B cell (primary cell): Measurements from ENCODE around the gene RABGAP1. TPM values are rescaled to one million over a fixed set of nuclear protein-coding genes. Genes with fewer than 3 reads are reported as not detected.

ENCODE experiments used
- ATAC-seq: fragments of 200-7000 bp; cut with Tn5 transposase; one replicate; pipeline ENCODE4 v1.10.0; 2021; ENCODE audit warnings: low read depth, mild to moderate bottlenecking, moderate number of reproducible peaks, moderate library complexity
- CTCF ChIA-PET: fragments of 350-600 bp; sonication (Branson Sonifier 250); formaldehyde crosslinking; loops from one replicate; lab custom pipeline; 2021; ENCODE audit warnings: antibody characterized with exemption, inconsistent platforms; lab: Charles Lee
- POLR2A ChIA-PET: fragments of 350-600 bp; sonication (Branson Sonifier 250); formaldehyde crosslinking; loops from one replicate; lab custom pipeline; 2021; ENCODE audit warnings: antibody characterized with exemption; lab: Charles Lee
- DNase-seq: peaks from one replicate; pipeline ENCODE4 v3.0.0; 2013
- H2AFZ ChIP-seq: 2 replicates; pipeline ENCODE4 v1.6.1; 2012; ENCODE audit warnings: mild to moderate bottlenecking, low read depth, low read length; ENCODE audit not compliant: insufficient read depth, poor library complexity, severe bottlenecking
- H3K27ac ChIP-seq, 2 donors: 1 replicate in 1 of 2; 2 replicates in 1 of 2; pipeline ENCODE4 v1.5.1; 2012 to 2013; ENCODE audit warnings: low read length in 2 of 2, mild to moderate bottlenecking in 2 of 2, moderate library complexity in 1 of 2
- H3K27me3 ChIP-seq, 4 experiments: fragments of 200-600 bp in 1 of 4; sonication (generic) in 1 of 4; replicated peaks in 1 of 4; 1 replicate in 2 of 4; 2 replicates in 2 of 4; pipeline versions ENCODE4 v1.6.1 to v1.7.0; 2013 to 2016; ENCODE audit warnings: low read length in 3 of 4, mild to moderate bottlenecking in 2 of 4, mixed read lengths in 1 of 4, moderate library complexity in 1 of 4; ENCODE audit not compliant: insufficient read depth in 4 of 4, control insufficient read depth in 3 of 4; ENCODE audit errors: control extremely low read depth in 1 of 4
- H3K36me3 ChIP-seq, 2 experiments: replicated peaks in 1 of 2; 1 replicate in 1 of 2; 2 replicates in 1 of 2; pipeline versions ENCODE4 v1.6.1 to v1.7.1; 2013; ENCODE audit warnings: low read length in 1 of 2; ENCODE audit not compliant: insufficient read depth in 2 of 2, control insufficient read depth in 1 of 2; ENCODE audit errors: control extremely low read depth in 1 of 2, extremely low read depth in 1 of 2
- H3K4me1 ChIP-seq, 2 donors: fragments of 200-600 bp in 1 of 2; sonication (generic) in 1 of 2; 1 replicate in 1 of 2; 2 replicates in 1 of 2; pipeline versions ENCODE4 v1.5.1 to v1.6.1; 2013 to 2017; ENCODE audit warnings: low read length in 2 of 2; ENCODE audit not compliant: control insufficient read depth in 2 of 2, insufficient read depth in 2 of 2
- H3K4me2 ChIP-seq: replicated peaks from 2 replicates; pipeline ENCODE3; 2012; ENCODE audit warnings: mild to moderate bottlenecking, low read depth, low read length; ENCODE audit not compliant: poor library complexity, severe bottlenecking
- H3K4me3 ChIP-seq, 5 experiments: fragments of 200-600 bp in 1 of 5; sonication (generic) in 1 of 5; 1 replicate in 3 of 5; 2 replicates in 2 of 5; pipeline versions ENCODE4 v1.5.1 to v1.7.0; 2011 to 2016; ENCODE audit warnings: low read length in 4 of 5, mild to moderate bottlenecking in 4 of 5, low read depth in 2 of 5, control low read depth in 1 of 5, moderate library complexity in 1 of 5; ENCODE audit not compliant: insufficient read depth in 1 of 5; ENCODE audit errors: control extremely low read depth in 1 of 5, extremely low read depth in 1 of 5
- H3K79me2 ChIP-seq: fragments of 200-600 bp; sonication (generic); one replicate; pipeline ENCODE4 v1.6.0; 2016; ENCODE audit warnings: low read length; ENCODE audit not compliant: control insufficient read depth, insufficient read depth
- H3K9ac ChIP-seq: fragments of 200-600 bp; sonication (generic); 2 replicates; pipeline ENCODE4 v1.6.1; 2017; ENCODE audit warnings: mild to moderate bottlenecking, low read length, moderate library complexity
- H3K9me3 ChIP-seq, 3 donors: one replicate each; pipeline versions ENCODE4 v1.6.1 to v1.7.1; 2013; ENCODE audit warnings: low read length in 2 of 3; ENCODE audit not compliant: control insufficient read depth in 2 of 3, insufficient read depth in 1 of 3; ENCODE audit errors: control extremely low read depth in 1 of 3
- H4K20me1 ChIP-seq: 2 replicates; pipeline ENCODE4 v1.6.0; 2012; ENCODE audit warnings: mild to moderate bottlenecking, low read length; ENCODE audit not compliant: insufficient read depth, control insufficient read depth, poor library complexity, severe bottlenecking
- H3K27ac Mint-ChIP-seq: one replicate; pipeline ENCODE4 v1.8.0; 2021; ENCODE audit warnings: mixed read lengths
- H3K27me3 Mint-ChIP-seq: one replicate; pipeline ENCODE4 v1.8.0; 2021; ENCODE audit warnings: mixed read lengths
- H3K4me1 Mint-ChIP-seq: one replicate; pipeline ENCODE4 v1.8.0; 2021; ENCODE audit warnings: mixed read lengths
- H3K4me3 Mint-ChIP-seq: one replicate; pipeline ENCODE4 v1.8.0; 2021; ENCODE audit warnings: mixed read lengths
- H3K9me3 Mint-ChIP-seq: one replicate; pipeline ENCODE4 v1.8.0; 2022; ENCODE audit warnings: mixed read lengths; ENCODE audit not compliant: insufficient read depth
- CTCF ChIP-seq: fragments of 200-600 bp; IDR thresholded peaks from one replicate; pipeline ENCODE4 v1.8.0; 2022; ENCODE audit warnings: antibody characterized with exemption, mild to moderate bottlenecking
- EZH2 ChIP-seq: IDR thresholded peaks from 2 replicates; pipeline ENCODE4 v1.6.1; 2012; ENCODE audit warnings: borderline replicate concordance, low read depth, mild to moderate bottlenecking, moderate library complexity, low read length; ENCODE audit not compliant: insufficient read depth, poor library complexity, severe bottlenecking
- WGBS: methylation state at CpG from one replicate; pipeline ENCODE4 v1.1.5; 2013; ENCODE audit warnings: missing lambda C conversion rate; ENCODE audit not compliant: insufficient coverage; 5-methylcytosine and 5-hydroxymethylcytosine counted together
- intact Hi-C: fragments of 100-400 bp; cut with micrococcal nuclease; formaldehyde crosslinking; loops from one replicate; pipeline ENCODE4 v1.10.0; 2022
- polyA plus RNA-seq: library from polyadenylated mRNA; depleted of rRNA; stranded (reverse); fragments of >200 nt; gene quantifications from 2 replicates; pipeline ENCODE4 v1.2.3, GENCODE V29; 2012
- total RNA-seq, 2 donors: library from RNA; stranded (reverse); fragments of 120-200 nt in 1 of 2; gene quantifications; 1 replicate in 1 of 2; 2 replicates in 1 of 2; pipeline versions ENCODE4 v1.2.3 to v1.2.4, GENCODE V29; 2013 to 2022

Gene RABGAP1
- total and polyA plus RNA-seq, 2 donors (not counting 1 experiment from before 2014, with no cell fraction given): 13.9 to 81.0 TPM

GRCh38 chr9:123053046-123053445 lies 112.2 kb downstream of the RABGAP1 start:
- DNase-seq (no peak), ATAC-seq (no peak)
- no peak overlapping the region for H2AFZ ChIP-seq
- H3K27ac Mint-ChIP-seq: no peak overlapping the region
- H3K9ac ChIP-seq: no peak overlapping the region
- TF ChIP-seq EZH2 (no peak), CTCF (no peak)
- H3K4me2 ChIP-seq: no peak overlapping the region
- H3K4me1 ChIP-seq: no peaks in the 10 kb centered on the region
- H3K9me3 Mint-ChIP-seq: no peaks in the 10 kb centered on the region
- CTCF ChIA-PET: no interaction called here
- H3K79me2 ChIP-seq: peaks cover 6% of the 10 kb centered on the region
- no peak overlapping the region for H3K4me3 ChIP-seq
- no peaks in the 10 kb centered on the region for H4K20me1 ChIP-seq
- H3K27me3 ChIP-seq: no peaks in the 10 kb centered on the region
- no peaks in the 10 kb centered on the region for H3K36me3 ChIP-seq
- no peak overlapping the region for H3K27ac ChIP-seq
- H3K9me3 ChIP-seq: no peaks in the 10 kb centered on the region
- no peak overlapping the region for H3K4me3 Mint-ChIP-seq
- POLR2A ChIA-PET: no interaction called here
- H3K4me1 Mint-ChIP-seq: peaks cover 13% of the 10 kb centered on the region
- intact Hi-C loops: no loop called here
- no peaks in the 10 kb centered on the region for H3K27me3 Mint-ChIP-seq

- Histone ChIP-seq H3K9ac (no peak overlapping the region), H3K4me2 (no peak overlapping the region), H2AFZ (no peak overlapping the region), H4K20me1 (no peaks in the 10 kb centered on the region), H3K9me3 (no peaks in the 10 kb centered on the region), H3K79me2 (peaks cover 6% of the 10 kb centered on the region), H3K4me3 (no peak overlapping the region), H3K27me3 (no peaks in the 10 kb centered on the region), H3K27ac (no peak overlapping the region), H3K4me1 (no peaks in the 10 kb centered on the region), H3K36me3 (no peaks in the 10 kb centered on the region)
- no CpG with 5 or more reads among the region's 2 CpGs for WGBS
- CTCF ChIA-PET: no interaction called here
- no peak for TF ChIP-seq CTCF
- TF ChIP-seq EZH2: no peak
- Mint-ChIP-seq H3K27me3 (no peaks in the 10 kb centered on the region), H3K4me1 (peaks cover 13% of the 10 kb centered on the region), H3K27ac (no peak overlapping the region), H3K4me3 (no peak overlapping the region), H3K9me3 (no peaks in the 10 kb centered on the region)
- DNase-seq (no peak), ATAC-seq (no peak)
- intact Hi-C loops: no loop called here
- POLR2A ChIA-PET: no interaction called here
Measured at GRCh38 chr9:123053711-123054110, 112.9 kb downstream of the RABGAP1 start.
